Activated CD8-positive, alpha-beta T cell treated with anti-CD3 and anti-CD28 coated beads, Interleukin-2, amount 10 ng/mL, durations not matched to agents 7 days and 5 days (primary cell): Measurements from ENCODE around the gene TEPSIN. TPM values are rescaled to one million over a fixed set of nuclear protein-coding genes. Genes with fewer than 3 reads are reported as not detected.

Experiments used
- ATAC-seq: fragments of 150-1000 bp; cut with Tn5 transposase; one replicate; pipeline ENCODE4 v1.10.0; 2021; ENCODE audit warnings: moderate library complexity
- CTCF ChIA-PET: fragments of 350-600 bp; sonication (Branson Sonifier 250); formaldehyde crosslinking; loops from one replicate; lab custom pipeline; 2021; ENCODE audit warnings: antibody characterized with exemption; lab: Charles Lee
- POLR2A ChIA-PET: fragments of 350-600 bp; sonication (Branson Sonifier 250); formaldehyde crosslinking; loops from one replicate; lab custom pipeline; 2021; ENCODE audit warnings: antibody characterized with exemption; lab: Charles Lee
- DNase-seq: peaks from one replicate; pipeline ENCODE4 v3.0.0-alpha.2; 2020
- H3K27ac Mint-ChIP-seq: one replicate; pipeline ENCODE4 v1.8.0; 2021; ENCODE audit warnings: mild to moderate bottlenecking, mixed read lengths
- H3K27me3 Mint-ChIP-seq: one replicate; pipeline ENCODE4 v1.8.0; 2021; ENCODE audit warnings: low read depth, mixed read lengths
- H3K36me3 Mint-ChIP-seq: one replicate; pipeline ENCODE4 v1.8.0; 2021; ENCODE audit warnings: low read depth, mixed read lengths
- H3K4me1 Mint-ChIP-seq: one replicate; pipeline ENCODE4 v1.8.0; 2021; ENCODE audit warnings: low read depth, mixed read lengths
- H3K4me3 Mint-ChIP-seq: one replicate; pipeline ENCODE4 v1.8.0; 2021; ENCODE audit warnings: mild to moderate bottlenecking, mixed read lengths
- H3K9me3 Mint-ChIP-seq: one replicate; pipeline ENCODE4 v1.8.0; 2022; ENCODE audit warnings: mixed read lengths; ENCODE audit not compliant: insufficient read depth
- total RNA-seq, 2 experiments: library from RNA; stranded (reverse); gene quantifications; one replicate each; pipeline ENCODE4 v1.2.3, GENCODE V29; 2021

The TEPSIN gene
- total RNA-seq, 2 experiments from 2014 or later, result 43.8 to 52.7 TPM

DNA sequence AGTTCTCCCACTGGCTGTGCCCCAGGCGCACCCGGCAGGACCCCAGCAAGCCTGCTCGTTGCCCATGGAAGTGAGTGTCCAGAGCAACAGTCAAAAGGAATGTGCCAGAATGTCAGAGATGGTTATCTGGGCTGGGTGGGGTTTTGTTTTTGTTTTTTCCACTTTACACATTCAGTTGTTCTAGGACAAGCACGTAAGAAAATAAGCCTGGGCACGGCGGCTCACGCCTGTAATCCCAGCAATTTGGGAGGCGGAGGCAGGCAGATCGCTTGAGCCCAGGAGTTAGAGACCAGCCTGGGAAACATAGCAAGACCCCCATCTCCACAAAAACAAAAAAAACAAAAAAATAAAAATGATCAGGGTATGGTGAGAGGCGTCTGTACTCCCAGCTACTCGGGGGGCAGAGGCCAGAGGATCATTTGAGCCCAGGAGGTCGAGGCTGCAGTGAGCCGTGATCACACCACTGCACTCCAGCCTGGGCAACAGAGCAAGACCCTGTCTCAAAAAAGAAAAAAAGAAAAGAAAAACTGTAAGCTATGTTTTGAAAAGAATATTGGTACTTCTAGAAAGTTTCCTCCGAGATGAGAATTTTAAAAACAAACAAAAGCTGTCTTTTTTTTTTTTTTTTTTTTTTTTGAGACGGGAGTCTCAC, 8.6 kb upstream of the TEPSIN start:
- ChIA-PET CTCF (no interaction called here), POLR2A (interaction anchor here (1.3 kb wide), 1 partner anchor 8 kb away, joined by 5 read pairs; the partner anchor contains the start of genes NDUFAF8 and TEPSIN)
- Mint-ChIP-seq H3K4me3 (no peak overlapping the region), H3K27ac (no peak overlapping the region), H3K27me3 (no peaks in the 10 kb centered on the region), H3K9me3 (no peaks in the 10 kb centered on the region), H3K4me1 (peaks cover 10% of the 10 kb centered on the region), H3K36me3 (peaks cover 20% of the 10 kb centered on the region)
- ATAC-seq, result no peak
- DNase-seq, result no peak

DNA sequence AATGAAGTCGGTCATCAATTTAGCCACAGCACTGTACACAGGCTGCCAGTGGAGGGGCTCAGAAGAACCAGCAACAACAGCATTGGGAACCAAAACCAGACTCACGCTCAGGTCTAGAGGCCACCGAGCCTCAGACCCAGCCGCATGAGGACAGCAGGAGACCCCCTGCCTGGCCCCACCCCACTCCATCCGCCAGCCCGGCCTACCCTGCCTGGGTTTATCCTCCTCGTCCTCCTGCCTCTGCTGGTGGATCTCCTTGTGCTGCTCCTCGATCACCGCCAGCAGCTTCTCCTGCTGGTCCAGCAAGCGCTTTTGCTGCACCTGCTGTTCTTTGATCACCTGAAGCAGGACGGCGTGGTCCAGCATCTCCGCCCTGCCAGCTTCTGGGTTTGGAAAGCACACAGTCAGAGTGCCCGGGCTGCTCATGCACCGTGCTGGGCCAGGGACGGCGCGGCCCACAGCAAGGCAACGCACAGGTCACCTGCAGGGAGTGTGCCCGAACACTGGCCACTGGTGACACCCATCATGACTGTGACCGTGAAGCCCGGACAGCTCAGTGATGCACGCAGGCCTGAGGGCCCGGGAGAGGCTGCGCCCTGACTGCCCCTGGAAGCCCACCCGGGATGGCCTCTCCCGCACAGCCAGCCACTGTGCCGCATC, 8.0 kb upstream of the TEPSIN start:
- H3K4me1 Mint-ChIP-seq, result peaks cover 12% of the 10 kb centered on the region
- no peak overlapping the region for H3K4me3 Mint-ChIP-seq
- no peaks in the 10 kb centered on the region for H3K9me3 Mint-ChIP-seq
- DNase-seq (no peak), ATAC-seq (no peak)
- ChIA-PET POLR2A (no interaction called here), CTCF (no interaction called here)
- peak overlapping the region; percentile 30 for H3K27ac Mint-ChIP-seq
- no peaks in the 10 kb centered on the region for H3K27me3 Mint-ChIP-seq
- H3K36me3 Mint-ChIP-seq, result peaks cover 23% of the 10 kb centered on the region

DNA sequence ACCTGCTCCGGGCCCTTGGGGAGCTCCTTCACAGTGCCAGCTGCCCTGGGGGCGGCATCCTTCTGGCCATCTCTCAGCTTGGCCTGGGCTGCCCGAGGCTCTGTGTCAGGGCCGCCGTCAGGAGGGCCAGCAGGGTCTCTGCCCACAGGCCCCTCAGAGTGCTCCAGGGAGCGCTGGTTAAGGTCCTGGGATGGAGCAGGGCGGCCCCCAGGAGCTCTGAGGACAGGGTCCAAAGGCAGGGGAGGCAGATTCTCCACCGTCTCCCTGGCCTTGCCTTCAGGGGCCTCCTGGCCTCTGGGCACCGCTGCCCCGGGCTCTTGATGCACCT, 7.5 kb upstream of the TEPSIN start:
- H3K4me3 Mint-ChIP-seq, result no peak overlapping the region
- ChIA-PET CTCF (no interaction called here), POLR2A (no interaction called here)
- no peaks in the 10 kb centered on the region for H3K9me3 Mint-ChIP-seq
- no peaks in the 10 kb centered on the region for H3K27me3 Mint-ChIP-seq
- H3K27ac Mint-ChIP-seq, result no peak overlapping the region
- no peak for ATAC-seq
- peaks cover 12% of the 10 kb centered on the region for H3K4me1 Mint-ChIP-seq
- H3K36me3 Mint-ChIP-seq, result peaks cover 23% of the 10 kb centered on the region
- DNase-seq, result no peak

DNA sequence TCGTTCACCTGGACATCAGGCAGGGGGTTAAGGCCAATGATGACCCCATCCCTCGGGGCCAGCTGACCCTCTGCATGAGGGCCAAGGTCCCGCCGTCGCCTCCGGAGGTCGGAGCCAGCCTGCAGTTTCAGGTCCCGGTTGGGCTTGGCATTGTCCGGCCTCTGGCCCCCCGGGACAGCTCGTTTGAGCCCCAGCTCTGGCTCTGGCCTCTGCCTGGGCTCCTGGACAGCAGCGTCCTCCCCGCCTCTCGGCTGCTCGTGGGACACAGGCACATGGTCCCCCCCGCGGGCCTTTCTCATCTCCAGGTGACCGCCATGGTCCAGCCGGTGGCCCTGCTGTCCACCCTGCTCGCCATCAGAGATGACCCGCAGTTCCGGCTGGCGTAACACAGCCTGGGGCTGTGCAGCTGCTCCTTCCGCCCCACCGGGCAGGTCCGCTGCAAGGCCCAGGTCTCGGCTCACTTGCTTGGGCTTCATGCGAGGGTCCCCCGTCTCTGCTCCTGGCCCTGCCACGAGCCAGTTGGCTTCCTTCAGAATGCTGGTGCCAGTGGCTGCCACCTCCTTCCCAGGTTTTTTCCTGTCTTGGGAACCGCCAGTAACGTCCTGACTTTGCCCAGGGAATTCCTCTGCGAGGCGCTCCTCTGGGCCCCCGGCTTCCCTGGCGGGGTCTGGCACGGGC, 6.9 kb upstream of the TEPSIN start:
- Mint-ChIP-seq H3K36me3 (peaks cover 23% of the 10 kb centered on the region), H3K4me1 (peaks cover 17% of the 10 kb centered on the region), H3K27me3 (no peaks in the 10 kb centered on the region), H3K9me3 (no peaks in the 10 kb centered on the region), H3K27ac (no peak overlapping the region), H3K4me3 (no peak overlapping the region)
- DNase-seq (no peak), ATAC-seq (no peak)
- ChIA-PET POLR2A (interaction anchor here (0.5 kb wide), 1 partner anchor 638 kb away, joined by 5 read pairs; no protein-coding TSS in a partner anchor), CTCF (no interaction called here)

DNA sequence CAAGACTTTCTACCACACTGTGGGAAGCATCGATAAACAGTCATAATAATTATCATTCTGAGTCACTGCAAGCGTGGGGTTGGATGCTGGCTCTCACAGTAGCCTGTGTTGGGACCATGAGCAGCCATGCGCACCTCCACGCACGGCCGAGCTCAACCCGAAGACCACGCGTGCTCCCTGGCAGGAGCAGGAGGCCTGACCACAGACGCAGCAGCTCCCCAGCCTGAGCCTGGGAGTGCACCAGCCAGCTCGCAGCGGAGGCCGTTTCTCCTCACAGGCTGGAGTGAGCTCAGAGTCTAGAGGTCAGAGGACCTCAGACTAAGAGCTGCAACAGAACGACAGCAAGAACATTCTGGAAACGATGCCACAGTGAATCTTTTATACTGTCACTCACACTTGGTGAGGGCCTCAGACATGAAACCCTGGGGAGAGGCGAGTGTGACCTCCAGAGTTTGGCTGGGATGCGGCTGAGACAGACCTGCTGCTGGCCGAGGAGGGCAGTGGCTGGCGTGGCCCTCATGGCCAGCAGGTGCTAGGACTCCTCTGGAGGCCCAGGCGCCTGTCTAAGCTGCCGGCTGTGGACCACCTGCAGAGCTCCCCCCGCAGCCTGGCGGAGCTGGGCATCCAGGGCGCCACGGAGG, 6.3 kb upstream of the TEPSIN start:
- Mint-ChIP-seq H3K9me3 (no peaks in the 10 kb centered on the region), H3K4me1 (peaks cover 24% of the 10 kb centered on the region), H3K27ac (no peak overlapping the region), H3K27me3 (no peaks in the 10 kb centered on the region), H3K4me3 (no peak overlapping the region), H3K36me3 (peaks cover 22% of the 10 kb centered on the region)
- ChIA-PET CTCF (no interaction called here), POLR2A (no interaction called here)
- ATAC-seq (no peak), DNase-seq (no peak)

DNA sequence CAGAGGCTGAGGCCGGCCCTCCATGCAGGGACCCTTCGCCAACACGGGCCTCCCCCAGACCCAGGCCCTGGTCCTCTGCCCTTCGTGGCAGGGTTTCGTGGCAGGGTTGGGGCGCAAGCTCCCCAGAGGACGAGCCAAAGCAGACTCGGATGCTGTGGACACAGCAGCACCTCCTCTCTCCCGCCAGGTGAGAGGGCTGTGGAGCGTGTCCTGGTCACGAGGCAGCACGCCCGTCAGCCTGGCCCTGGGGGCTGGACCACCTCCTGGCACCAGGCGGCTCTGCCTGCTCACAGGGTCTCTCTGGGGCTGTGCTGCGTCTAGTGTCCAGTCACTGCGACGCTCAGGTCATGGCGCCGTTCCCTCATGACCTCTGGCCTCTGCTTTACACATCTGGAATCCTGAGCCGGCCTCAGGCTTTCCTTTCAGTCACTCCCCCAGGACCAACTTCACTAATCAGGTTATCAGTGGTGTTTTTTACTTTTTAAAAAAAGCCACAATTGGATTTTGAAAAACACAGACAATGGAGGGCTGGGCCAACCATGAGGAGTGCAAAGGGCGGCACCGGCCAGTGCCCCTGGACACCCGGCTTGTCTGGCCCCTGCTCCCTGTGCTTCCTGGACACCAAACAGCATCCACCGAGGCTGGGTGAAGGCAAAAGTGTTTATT, 5.6 kb upstream of the TEPSIN start:
- Mint-ChIP-seq H3K4me1 (peaks cover 26% of the 10 kb centered on the region), H3K27ac (no peak overlapping the region), H3K36me3 (peaks cover 21% of the 10 kb centered on the region), H3K4me3 (no peak overlapping the region), H3K9me3 (no peaks in the 10 kb centered on the region), H3K27me3 (no peaks in the 10 kb centered on the region)
- POLR2A ChIA-PET, result no interaction called here
- CTCF ChIA-PET, result no interaction called here
- DNase-seq (no peak), ATAC-seq (no peak)

DNA sequence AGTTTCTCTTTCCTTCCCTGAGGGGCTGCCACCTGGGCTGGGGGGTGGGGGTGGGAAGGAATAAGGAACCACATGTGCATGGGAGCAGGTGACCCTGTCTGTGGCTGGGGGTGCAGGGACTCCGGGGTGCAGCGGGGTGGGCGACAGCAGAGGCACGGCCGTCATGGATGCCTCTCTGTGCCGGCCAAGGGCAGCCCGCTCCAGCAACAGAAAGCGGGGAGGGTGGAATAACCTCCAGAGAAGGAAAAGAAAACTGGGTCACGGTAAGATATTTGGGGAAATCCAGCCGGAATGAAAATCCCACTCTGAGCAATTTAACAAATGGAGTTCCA, 4.4 kb upstream of the TEPSIN start:
- DNase-seq (no peak), ATAC-seq (no peak)
- Mint-ChIP-seq H3K27me3 (no peaks in the 10 kb centered on the region), H3K27ac (no peak overlapping the region), H3K4me1 (peaks cover 26% of the 10 kb centered on the region), H3K9me3 (no peaks in the 10 kb centered on the region), H3K4me3 (no peak overlapping the region), H3K36me3 (peaks cover 21% of the 10 kb centered on the region)
- CTCF ChIA-PET, result no interaction called here
- POLR2A ChIA-PET, result no interaction called here

DNA sequence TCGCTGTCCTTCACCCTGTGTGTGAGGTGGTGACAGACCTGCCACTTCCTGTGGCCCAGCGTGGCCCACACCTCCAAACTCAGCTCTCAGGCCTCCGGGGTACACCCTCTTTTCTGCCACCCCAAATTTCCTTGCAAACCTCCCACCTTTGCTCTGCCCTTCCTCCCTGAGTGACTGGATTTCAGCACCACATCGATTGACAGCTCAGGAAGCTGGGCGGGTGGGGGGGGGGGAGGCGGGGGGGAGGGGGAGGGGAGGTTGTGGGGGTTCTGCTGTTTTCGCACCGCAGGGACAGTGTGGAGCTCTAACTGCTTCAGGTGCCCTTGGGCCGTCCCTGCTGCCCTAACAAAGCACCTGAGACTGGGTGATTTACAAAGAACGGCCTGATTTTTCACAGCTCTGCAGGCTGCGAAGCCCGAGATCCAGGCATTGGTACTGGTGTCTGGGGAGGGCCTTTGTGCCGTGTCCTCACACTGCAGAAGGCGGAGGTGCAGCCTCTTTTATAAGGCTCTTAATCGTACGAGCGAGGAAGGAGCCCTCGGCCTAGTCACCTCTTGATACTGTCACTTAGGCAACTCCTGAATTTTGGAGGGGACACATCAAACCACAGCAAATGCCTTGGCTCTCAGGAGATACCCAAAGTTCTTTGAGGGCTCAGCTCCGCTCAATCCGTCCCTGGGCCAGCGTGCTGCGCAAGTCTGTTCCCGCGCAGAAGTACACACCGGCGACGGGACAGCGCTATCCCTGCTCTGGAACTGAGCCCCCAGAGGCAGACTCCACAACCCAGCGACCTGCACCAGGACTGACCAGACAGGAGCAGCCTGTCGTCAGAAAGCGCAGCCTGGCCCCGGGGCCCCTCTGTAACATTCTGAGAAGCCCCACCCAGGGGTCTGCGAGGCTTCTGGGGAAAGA, 3.8 kb upstream of the TEPSIN start:
- H3K4me1 Mint-ChIP-seq, result peaks cover 30% of the 10 kb centered on the region
- no peak for DNase-seq
- H3K27ac Mint-ChIP-seq, result peak overlapping the region; percentile 37
- ChIA-PET CTCF (no interaction called here), POLR2A (no interaction called here)
- peak overlapping the region; percentile 25 for H3K4me3 Mint-ChIP-seq
- H3K36me3 Mint-ChIP-seq, result peaks cover 21% of the 10 kb centered on the region
- no peaks in the 10 kb centered on the region for H3K27me3 Mint-ChIP-seq
- no peak for ATAC-seq
- no peaks in the 10 kb centered on the region for H3K9me3 Mint-ChIP-seq

DNA sequence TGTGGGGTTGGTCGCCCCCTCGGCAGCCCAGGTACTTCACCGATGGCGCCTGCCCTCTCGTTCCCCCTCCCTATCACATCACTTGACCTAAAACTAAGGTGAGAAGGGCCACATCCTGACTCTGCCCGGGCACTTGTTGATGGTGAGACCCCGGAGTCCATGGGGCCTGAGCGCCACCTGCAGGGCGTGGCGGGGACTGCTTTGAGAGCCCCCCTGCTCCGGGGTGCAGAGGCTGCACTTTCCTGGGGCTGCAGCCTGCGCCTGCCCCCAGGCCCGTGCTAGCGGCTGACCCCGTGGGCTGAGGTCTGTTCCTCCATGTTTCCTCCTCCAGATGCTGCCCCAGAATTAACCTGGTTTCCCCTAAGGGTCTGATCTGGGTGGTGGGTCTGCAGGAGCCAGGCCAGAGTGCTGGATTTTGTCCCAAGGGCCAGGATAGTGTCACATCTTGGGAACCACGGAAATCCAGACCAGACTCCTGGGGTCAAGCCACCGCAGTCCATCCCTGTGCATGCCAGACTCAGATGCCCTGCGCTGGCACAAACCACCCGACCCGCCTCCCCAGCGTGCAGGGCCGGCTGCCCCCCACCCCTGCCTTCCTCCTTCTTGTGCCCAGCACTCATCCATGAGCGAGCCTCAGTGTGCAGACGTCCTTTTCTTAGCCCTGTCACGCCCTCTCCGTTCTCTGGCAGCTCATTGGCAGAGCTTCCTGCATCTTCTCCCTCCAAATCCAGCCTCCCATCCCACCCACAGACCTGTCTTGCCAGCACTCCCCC, 3.0 kb upstream of the TEPSIN start:
- peak; percentile 77 for DNase-seq
- no peaks in the 10 kb centered on the region for H3K9me3 Mint-ChIP-seq
- H3K27ac Mint-ChIP-seq, result peak overlapping the region; percentile 39
- peaks cover 21% of the 10 kb centered on the region for H3K36me3 Mint-ChIP-seq
- peak overlapping the region; percentile 36 for H3K4me3 Mint-ChIP-seq
- peaks cover 37% of the 10 kb centered on the region for H3K4me1 Mint-ChIP-seq
- POLR2A ChIA-PET, result no interaction called here
- CTCF ChIA-PET, result no interaction called here
- no peaks in the 10 kb centered on the region for H3K27me3 Mint-ChIP-seq
- no peak for ATAC-seq

DNA sequence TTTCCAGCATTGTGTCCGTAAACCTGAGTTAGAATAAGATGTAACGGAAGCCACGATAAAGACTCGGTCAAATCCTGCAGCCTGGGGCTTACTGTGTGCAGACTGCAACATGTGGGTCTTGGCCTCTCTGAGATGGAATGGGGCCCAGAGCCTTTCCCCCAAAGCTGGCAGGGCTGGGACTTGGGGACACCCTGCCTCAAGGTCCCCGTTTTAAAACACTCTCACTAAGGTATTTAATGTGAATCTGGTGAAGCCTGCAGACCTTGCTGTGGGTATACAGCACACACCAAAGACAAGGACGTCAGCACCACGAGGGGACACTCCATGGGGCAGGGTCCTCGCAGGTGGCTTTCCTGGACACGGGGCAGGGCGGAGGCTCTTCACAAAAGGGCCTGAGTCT, 2.3 kb upstream of the TEPSIN start:
- CTCF ChIA-PET, result no interaction called here
- no peaks in the 10 kb centered on the region for H3K27me3 Mint-ChIP-seq

More for the DNA sequence above, 2.3 kb upstream of the TEPSIN start:
- peaks cover 21% of the 10 kb centered on the region for H3K36me3 Mint-ChIP-seq
- H3K4me1 Mint-ChIP-seq, result peaks cover 38% of the 10 kb centered on the region
- POLR2A ChIA-PET, result no interaction called here
- H3K27ac Mint-ChIP-seq, result no peak overlapping the region
- H3K9me3 Mint-ChIP-seq, result no peaks in the 10 kb centered on the region
- no peak for ATAC-seq
- DNase-seq, result no peak
- peak overlapping the region; percentile 96 for H3K4me3 Mint-ChIP-seq
